OCI-LY1 (cell line): ENCODE results near the gene LGALS12.
"Not testable (repeated sequence)": the region's sequence is repeated elsewhere in the genome, so short reads cannot be mapped to it uniquely, and the experiment has no call there.

Experiments used
- H2AFZ ChIP-seq: fragments of 200-600 bp; sonication (generic), shearing (Covaris generic); 2 replicates; pipeline ENCODE4 v1.6.0; 2014; ENCODE audit warnings: antibody characterized with exemption, mild to moderate bottlenecking, low read length
- H3F3A ChIP-seq: fragments of 200-600 bp; sonication (generic), shearing (Covaris generic); 2 replicates; pipeline ENCODE4 v1.6.0; 2014; ENCODE audit warnings: mild to moderate bottlenecking, antibody characterized with exemption, low read length, moderate library complexity; ENCODE audit not compliant: insufficient read depth
- H3K27ac ChIP-seq: fragments of 200-600 bp; sonication (generic); 2 replicates; pipeline ENCODE4 v1.5.1; 2014; ENCODE audit warnings: low read length, mixed run types, mild to moderate bottlenecking, low read depth; ENCODE audit not compliant: poor library complexity, severe bottlenecking
- H3K27me3 ChIP-seq: fragments of 200-600 bp; sonication (generic); 2 replicates; pipeline ENCODE4 v1.6.0; 2014; ENCODE audit warnings: antibody characterized with exemption, mild to moderate bottlenecking, low read length, moderate library complexity; ENCODE audit not compliant: insufficient read depth
- H3K36me3 ChIP-seq: fragments of 200-600 bp; sonication (generic); 2 replicates; pipeline ENCODE4 v1.6.1; 2014; ENCODE audit warnings: mild to moderate bottlenecking, antibody characterized with exemption, low read length, moderate library complexity, mixed read lengths; ENCODE audit not compliant: insufficient read depth
- H3K4me1 ChIP-seq: fragments of 200-600 bp; sonication (generic); 2 replicates; pipeline ENCODE4 v1.5.1; 2014; ENCODE audit warnings: mild to moderate bottlenecking, low read length, moderate library complexity; ENCODE audit not compliant: insufficient read depth, severe bottlenecking
- H3K4me2 ChIP-seq: fragments of 200-600 bp; sonication (generic), shearing (Covaris generic); 2 replicates; pipeline ENCODE4 v1.6.1; 2014; ENCODE audit warnings: low read length
- H3K4me3 ChIP-seq: fragments of 200-600 bp; sonication (generic); 2 replicates; pipeline ENCODE4 v1.5.1; 2014; ENCODE audit warnings: low read length, low read depth, mild to moderate bottlenecking, mixed read lengths; ENCODE audit not compliant: poor library complexity, severe bottlenecking
- H3K79me2 ChIP-seq: fragments of 200-600 bp; shearing (Covaris generic); 2 replicates; pipeline ENCODE4 v1.6.1; 2016; ENCODE audit warnings: mixed run types, low read length, mixed read lengths; ENCODE audit not compliant: insufficient read depth
- H3K9ac ChIP-seq: fragments of 200-600 bp; sonication (generic), shearing (Covaris generic); 2 replicates; pipeline ENCODE4 v1.6.1; 2014; ENCODE audit warnings: mild to moderate bottlenecking, low read length, mixed read lengths
- H3K9me2 ChIP-seq: fragments of 200-600 bp; sonication (generic), shearing (Covaris generic); 2 replicates; pipeline ENCODE4 v1.6.1; 2014; ENCODE audit warnings: low read depth, mild to moderate bottlenecking, low read length, mixed read lengths
- H3K9me3 ChIP-seq: fragments of 200-600 bp; shearing (Covaris generic); 2 replicates; pipeline ENCODE4 v1.6.1; 2014; ENCODE audit warnings: low read length, mixed read lengths
- H4K20me1 ChIP-seq: fragments of 200-600 bp; sonication (generic), shearing (Covaris generic); 2 replicates; pipeline ENCODE4 v1.6.0; 2016; ENCODE audit warnings: mild to moderate bottlenecking, low read length; ENCODE audit not compliant: insufficient read depth
- CTCF ChIP-seq: fragments of 200-600 bp; sonication (generic), shearing (Covaris generic); IDR thresholded peaks from 2 replicates; pipeline ENCODE4 v1.5.1; 2017; ENCODE audit warnings: mild to moderate bottlenecking, antibody characterized with exemption, low read length, moderate library complexity, mixed read lengths
- EZH2 ChIP-seq: fragments of 200-600 bp; sonication (generic), shearing (Covaris generic); IDR thresholded peaks from 2 replicates; pipeline ENCODE4 v1.8.0; 2017; ENCODE audit warnings: borderline replicate concordance, mixed run types, mild to moderate bottlenecking, antibody characterized with exemption, low read length, moderate library complexity, mixed read lengths

Gene LGALS12

GRCh38 chr11:63521896-63522295, 16.0 kb downstream of the LGALS12 start:
- no peak overlapping the region for H3K4me3 ChIP-seq
- no peak overlapping the region for H3K9ac ChIP-seq
- no peak overlapping the region for H2AFZ ChIP-seq
- no peaks in the 10 kb centered on the region for H3K4me1 ChIP-seq
- no peaks in the 10 kb centered on the region for H3K79me2 ChIP-seq
- TF ChIP-seq EZH2 (no peak), CTCF (no peak)
- peaks cover 6% of the 10 kb centered on the region; the same call in 1 of the 2 replicates for H3K9me3 ChIP-seq
- H3F3A ChIP-seq: no peaks in the 10 kb centered on the region
- no peaks in the 10 kb centered on the region for H3K36me3 ChIP-seq
- no peak overlapping the region for H3K27ac ChIP-seq
- no peak overlapping the region for H3K4me2 ChIP-seq
- no peaks in the 10 kb centered on the region for H3K9me2 ChIP-seq
- H3K27me3 ChIP-seq: no peaks in the 10 kb centered on the region
- no peaks in the 10 kb centered on the region for H4K20me1 ChIP-seq

- Histone ChIP-seq H3K4me1 (no peaks in the 10 kb centered on the region), H4K20me1 (no peaks in the 10 kb centered on the region), H3K9me3 (peaks cover 6% of the 10 kb centered on the region; the same call in 1 of the 2 replicates), H3K9me2 (no peaks in the 10 kb centered on the region), H3K9ac (no peak overlapping the region), H3K4me2 (no peak overlapping the region), H3K27me3 (no peaks in the 10 kb centered on the region), H2AFZ (no peak overlapping the region), H3K36me3 (no peaks in the 10 kb centered on the region), H3K27ac (no peak overlapping the region), H3F3A (no peaks in the 10 kb centered on the region), H3K4me3 (no peak overlapping the region), H3K79me2 (no peaks in the 10 kb centered on the region)
- no peak for TF ChIP-seq CTCF
- no peak for TF ChIP-seq EZH2
Measured at GRCh38 chr11:63523151-63523550, 17.3 kb downstream of the LGALS12 start.

- Histone ChIP-seq H2AFZ (no peak overlapping the region), H3K4me3 (no peak overlapping the region), H3K36me3 (no peaks in the 10 kb centered on the region), H3K27ac (no peak overlapping the region), H3K9me2 (no peaks in the 10 kb centered on the region), H3K9ac (no peak overlapping the region), H3K79me2 (no peaks in the 10 kb centered on the region), H4K20me1 (no peaks in the 10 kb centered on the region), H3K9me3 (peaks cover 6% of the 10 kb centered on the region; the same call in 1 of the 2 replicates), H3F3A (no peaks in the 10 kb centered on the region), H3K27me3 (no peaks in the 10 kb centered on the region), H3K4me1 (no peaks in the 10 kb centered on the region), H3K4me2 (no peak overlapping the region)
- no peak for TF ChIP-seq EZH2
- TF ChIP-seq CTCF: no peak
Measured at GRCh38 chr11:63527667-63528066, 21.8 kb downstream of the LGALS12 start.

GRCh38 chr11:63528156-63528555, 22.3 kb downstream of the LGALS12 start:
- not testable (repeated sequence) for H3K27me3 ChIP-seq, H3K9ac ChIP-seq, H2AFZ ChIP-seq, H3K79me2 ChIP-seq, H3K4me2 ChIP-seq, H3K9me2 ChIP-seq, H3K4me1 ChIP-seq, H3K36me3 ChIP-seq, H3F3A ChIP-seq, H3K4me3 ChIP-seq, H4K20me1 ChIP-seq, H3K9me3 ChIP-seq, H3K27ac ChIP-seq

GRCh38 chr11:63528729-63529278, 22.9 kb downstream of the LGALS12 start:
- not testable (repeated sequence) for H3K4me1 ChIP-seq, H3K9ac ChIP-seq, H3K9me3 ChIP-seq, H4K20me1 ChIP-seq, H3K27ac ChIP-seq, H3K9me2 ChIP-seq, H3K27me3 ChIP-seq, H3F3A ChIP-seq, H2AFZ ChIP-seq, H3K36me3 ChIP-seq, H3K4me3 ChIP-seq, H3K4me2 ChIP-seq, H3K79me2 ChIP-seq
